CD4-positive, alpha-beta memory T cell (primary cell): ENCODE measurements around the gene STK11IP. TPM values are rescaled to one million over a fixed set of nuclear protein-coding genes. Genes with fewer than 3 reads are reported as not detected.
A peak's percentile ranks its signal among the peaks of the same experiment; 100 is the strongest.

Experiments used
- CTCF ChIA-PET: fragments of 350-600 bp; sonication (Branson Sonifier 250); formaldehyde crosslinking; loops from one replicate; lab custom pipeline; 2021; ENCODE audit warnings: inconsistent platforms; ENCODE audit not compliant: partially characterized antibody; lab: Charles Lee
- POLR2A ChIA-PET: fragments of 350-600 bp; sonication (Branson Sonifier 250); formaldehyde crosslinking; loops from one replicate; lab custom pipeline; 2021; ENCODE audit not compliant: partially characterized antibody; lab: Charles Lee
- DNase-seq, 5 donors: peaks; one replicate each; pipeline versions ENCODE4 v3.0.0 to v3.0.0-alpha.2; 2020 to 2022; ENCODE audit warnings: mixed read lengths in 1 of 5
- H3K27ac ChIP-seq: one replicate; pipeline ENCODE4 v1.7.0; 2013; ENCODE audit warnings: low read depth, low read length
- H3K27me3 ChIP-seq: 2 replicates; pipeline ENCODE4 v1.7.0; 2013; ENCODE audit warnings: mild to moderate bottlenecking, low read length, moderate library complexity; ENCODE audit not compliant: insufficient read depth
- H3K36me3 ChIP-seq: 2 replicates; pipeline ENCODE4 v1.7.0; 2013; ENCODE audit warnings: mild to moderate bottlenecking, low read length, moderate library complexity; ENCODE audit not compliant: insufficient read depth
- H3K4me1 ChIP-seq: 2 replicates; pipeline ENCODE4 v1.7.0; 2013; ENCODE audit warnings: mild to moderate bottlenecking, low read length, moderate library complexity; ENCODE audit not compliant: insufficient read depth
- H3K4me3 ChIP-seq, 2 donors: one replicate each; pipeline ENCODE4 v1.7.0; 2013; ENCODE audit warnings: low read length in 2 of 2, mild to moderate bottlenecking in 1 of 2
- H3K9me3 ChIP-seq, 2 donors: one replicate each; pipeline ENCODE4 v1.7.0; 2013; ENCODE audit warnings: low read length in 2 of 2, control low read depth in 1 of 2; ENCODE audit not compliant: control insufficient read depth in 1 of 2
- H3K27ac Mint-ChIP-seq, 7 donors: one replicate each; pipeline ENCODE4 v1.8.0; 2020 to 2021; ENCODE audit warnings: mixed read lengths in 7 of 7, mild to moderate bottlenecking in 6 of 7, inconsistent platforms in 3 of 7, moderate library complexity in 3 of 7
- H3K27me3 Mint-ChIP-seq, 2 donors: one replicate each; pipeline ENCODE4 v1.8.0; 2020 to 2021; ENCODE audit warnings: mixed read lengths in 2 of 2
- H3K36me3 Mint-ChIP-seq, 2 donors: one replicate each; pipeline ENCODE4 v1.8.0; 2020 to 2021; ENCODE audit warnings: mixed read lengths in 2 of 2, inconsistent platforms in 1 of 2, mild to moderate bottlenecking in 1 of 2
- H3K4me1 Mint-ChIP-seq, 4 donors: one replicate each; pipeline ENCODE4 v1.8.0; 2020 to 2021; ENCODE audit warnings: mixed read lengths in 4 of 4, mild to moderate bottlenecking in 1 of 4
- H3K4me3 Mint-ChIP-seq, 8 donors: one replicate each; pipeline ENCODE4 v1.8.0; 2020 to 2021; ENCODE audit warnings: mixed read lengths in 8 of 8, mild to moderate bottlenecking in 7 of 8, moderate library complexity in 6 of 8, inconsistent platforms in 3 of 8
- H3K9me3 Mint-ChIP-seq, 8 donors: one replicate each; pipeline ENCODE4 v1.8.0; 2020 to 2021; ENCODE audit warnings: mixed read lengths in 8 of 8, mild to moderate bottlenecking in 5 of 8, inconsistent platforms in 3 of 8, moderate library complexity in 1 of 8
- intact Hi-C: fragments of 100-400 bp; cut with micrococcal nuclease; formaldehyde crosslinking; loops from one replicate; pipeline ENCODE4 v1.15.1; 2023
- polyA plus RNA-seq, 2 donors: library from polyadenylated mRNA; unstranded; fragments of 300-500 nt; fragmentation: Illumina TruSeq; gene quantifications; one replicate each; pipeline ENCODE4 v1.2.3, GENCODE V29; 2021
- total RNA-seq, 2 experiments: library from RNA; stranded (reverse); gene quantifications; one replicate each; pipeline ENCODE4 v1.2.3, GENCODE V29; 2021

The STK11IP gene
- total and polyA plus RNA-seq, 4 experiments from 2014 or later = 8.3 to 50.2 (median 29.3) TPM

DNA sequence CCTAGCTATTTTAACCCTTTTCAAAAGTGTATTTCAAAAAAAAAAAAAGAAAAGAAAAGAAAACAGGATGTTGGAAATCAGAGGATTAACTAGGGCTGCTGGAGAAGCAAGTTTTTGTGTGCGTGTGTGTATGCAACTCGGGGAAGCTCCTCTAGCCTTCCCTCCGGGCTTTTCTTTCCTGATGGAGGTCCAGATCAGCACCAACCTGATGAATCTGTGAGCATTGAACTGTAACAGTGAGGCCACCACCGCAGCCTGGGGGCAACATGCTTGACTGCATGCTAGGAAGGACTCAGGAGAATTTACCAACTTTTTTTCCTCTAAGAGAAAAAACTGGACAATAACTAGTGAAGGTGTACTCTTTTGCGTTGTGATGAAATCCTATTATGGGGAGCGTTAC is 28.6 kb upstream of the STK11IP start:
- Histone ChIP-seq H3K27me3 (peaks cover 15% of the 10 kb centered on the region), H3K36me3 (no peaks in the 10 kb centered on the region), H3K4me1 (peaks cover 3% of the 10 kb centered on the region), H3K27ac (no peak overlapping the region), H3K9me3 (no peaks in the 10 kb centered on the region), H3K4me3 (no peak overlapping the region)
- intact Hi-C loops = no loop called here
- CTCF ChIA-PET = interaction anchor here (0.8 kb wide), 1 partner anchor 9 kb away, joined by 4 read pairs; no protein-coding TSS in a partner anchor
- Mint-ChIP-seq H3K27ac (no peak overlapping the region), H3K4me3 (peak overlapping the region in 3 of 8 donors; percentile 5 to 35 (median 26)), H3K27me3 (peaks cover 24 to 40% of the 10 kb centered on the region in 2 donors), H3K9me3 (no peaks in the 10 kb centered on the region), H3K4me1 (peaks cover 0 to 3% (median under 1%) of the 10 kb centered on the region in 4 donors), H3K36me3 (no peaks in the 10 kb centered on the region)
- POLR2A ChIA-PET = interaction anchor here (0.7 kb wide), 1 partner anchor 113 kb away, joined by 3 read pairs; no protein-coding TSS in a partner anchor
- DNase-seq = no peak

DNA sequence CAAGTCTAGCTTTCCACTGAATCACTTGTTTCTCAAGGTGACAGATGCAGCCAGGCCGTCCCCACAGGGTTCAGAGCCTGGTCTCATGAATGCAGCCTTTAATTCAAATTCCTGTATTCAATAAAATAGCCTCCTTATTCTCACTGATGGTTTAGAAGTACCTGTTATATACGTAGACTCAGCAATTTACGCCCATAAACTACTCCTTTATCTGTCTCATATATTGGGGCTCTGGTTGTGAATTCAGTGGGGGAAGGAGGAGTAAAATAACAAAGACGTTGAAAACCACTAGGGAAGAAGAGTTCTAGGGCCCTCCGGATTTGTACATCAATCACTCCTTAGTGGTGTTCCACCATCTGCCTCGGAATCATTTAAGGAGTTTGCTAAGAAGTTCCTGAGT is 28.0 kb upstream of the STK11IP start:
- ChIA-PET POLR2A (no interaction called here), CTCF (no interaction called here)
- Histone ChIP-seq H3K4me3 (no peak overlapping the region), H3K27ac (no peak overlapping the region), H3K9me3 (no peaks in the 10 kb centered on the region), H3K4me1 (peaks cover 3% of the 10 kb centered on the region), H3K27me3 (peaks cover 15% of the 10 kb centered on the region), H3K36me3 (no peaks in the 10 kb centered on the region)
- Mint-ChIP-seq H3K36me3 (no peaks in the 10 kb centered on the region), H3K4me1 (peaks cover 0 to 3% (median 0%) of the 10 kb centered on the region in 4 donors), H3K4me3 (peak overlapping the region in 5 of 8 donors; percentile 32 to 54 (median 44)), H3K9me3 (no peaks in the 10 kb centered on the region), H3K27me3 (peaks cover 22 to 36% of the 10 kb centered on the region in 2 donors), H3K27ac (no peak overlapping the region)
- intact Hi-C loops = no loop called here
- DNase-seq = no peak

GRCh38 chr2:219570194-219570923 is 27.3 kb upstream of the STK11IP start:
- no peaks in the 10 kb centered on the region for H3K9me3 Mint-ChIP-seq
- no peaks in the 10 kb centered on the region for H3K9me3 ChIP-seq
- H3K27ac ChIP-seq = no peak overlapping the region
- peaks cover 0 to 3% (median 0%) of the 10 kb centered on the region in 4 donors for H3K4me1 Mint-ChIP-seq
- H3K4me3 ChIP-seq = peak overlapping the region in 1 of 2 donors; percentile 9
- POLR2A ChIA-PET = interaction anchor here (0.7 to 1.1 kb wide), 3 partner anchors 19 to 27 kb away, joined by 3 to 4 read pairs (median 3); partner anchors contain the start of genes CHPF and STK11IP
- intact Hi-C loops = no loop called here
- H3K27ac Mint-ChIP-seq = no peak overlapping the region
- peaks cover 24 to 42% of the 10 kb centered on the region in 2 donors for H3K27me3 Mint-ChIP-seq
- no peaks in the 10 kb centered on the region for H3K36me3 Mint-ChIP-seq
- no peaks in the 10 kb centered on the region for H3K36me3 ChIP-seq
- H3K4me1 ChIP-seq = peaks cover 3% of the 10 kb centered on the region
- H3K4me3 Mint-ChIP-seq = peak overlapping the region in 5 of 8 donors; percentile 27 to 63 (median 44)
- CTCF ChIA-PET = interaction anchor here (1.5 to 3.9 kb wide), 2 partner anchors 8 to 10 kb away, joined by 5 to 19 read pairs; no protein-coding TSS in a partner anchor
- peaks cover 15% of the 10 kb centered on the region for H3K27me3 ChIP-seq
- no peak for DNase-seq

- Histone ChIP-seq H3K4me3 (peak overlapping the region in 1 of 2 donors; percentile 9), H3K4me1 (peaks cover 3% of the 10 kb centered on the region), H3K9me3 (no peaks in the 10 kb centered on the region), H3K27ac (no peak overlapping the region), H3K27me3 (peaks cover 15% of the 10 kb centered on the region), H3K36me3 (no peaks in the 10 kb centered on the region)
- Mint-ChIP-seq H3K4me3 (no peak overlapping the region), H3K36me3 (no peaks in the 10 kb centered on the region), H3K4me1 (peaks cover 0 to 3% (median 0%) of the 10 kb centered on the region in 4 donors), H3K27me3 (peaks cover 27 to 46% of the 10 kb centered on the region in 2 donors), H3K27ac (no peak overlapping the region), H3K9me3 (no peaks in the 10 kb centered on the region)
- intact Hi-C loops = no loop called here
- no peak for DNase-seq
- CTCF ChIA-PET = interaction anchor here (1.5 to 3.9 kb wide), 2 partner anchors 8 to 10 kb away, joined by 5 to 19 read pairs; no protein-coding TSS in a partner anchor
- POLR2A ChIA-PET = interaction anchor here (0.7 to 1.1 kb wide), 3 partner anchors 20 to 28 kb away, joined by 3 to 4 read pairs (median 3); partner anchors contain the start of genes CHPF and STK11IP
Observed at GRCh38 chr2:219570924-219571310, 26.7 kb upstream of the STK11IP start.

DNA sequence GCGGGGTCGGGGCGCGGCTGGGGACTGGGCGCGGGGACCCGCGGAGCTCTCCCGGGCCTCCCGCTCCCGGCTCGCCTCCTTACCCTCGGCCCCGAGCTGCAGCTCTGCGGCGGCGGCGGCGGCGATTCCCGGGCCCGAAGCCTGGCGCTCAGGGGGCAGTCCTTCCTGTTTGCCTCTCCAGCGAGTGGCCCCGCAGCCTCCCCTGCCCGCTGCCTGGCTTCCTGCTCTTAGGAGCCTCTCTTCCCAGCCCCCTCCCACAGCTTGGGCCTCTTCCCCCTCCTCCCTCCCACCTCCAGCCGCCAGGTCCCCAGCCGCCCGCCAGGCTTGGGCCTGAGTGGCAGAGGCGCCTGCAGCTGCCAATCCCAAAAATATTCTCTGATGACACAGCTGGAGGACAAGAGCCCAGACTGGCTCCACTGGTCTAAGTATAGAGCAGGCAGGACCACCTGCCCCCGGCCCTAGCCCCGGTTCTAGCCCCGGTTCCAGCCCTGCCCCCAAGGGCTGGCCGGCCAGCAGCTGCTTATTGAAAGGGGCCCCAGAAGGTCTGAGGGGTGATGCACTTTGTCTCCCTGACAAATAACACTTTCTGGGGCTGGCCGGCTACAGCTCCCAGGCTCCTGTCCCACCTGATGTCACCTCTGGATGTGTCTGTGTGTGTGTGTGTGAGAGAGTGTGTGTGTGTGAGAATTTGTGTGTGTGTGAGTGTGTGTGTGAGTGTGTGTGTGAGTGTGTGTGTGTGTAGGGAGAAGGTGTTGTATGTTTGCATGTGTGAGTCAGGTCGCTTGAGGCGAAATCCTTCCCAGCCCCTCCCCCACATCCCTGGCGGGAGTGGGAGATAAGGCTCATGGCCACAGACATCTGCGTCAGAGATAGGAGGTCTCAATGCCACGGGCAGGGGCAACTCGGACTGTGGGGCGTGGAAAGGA is 26.1 kb upstream of the STK11IP start, which contains the start of gene OBSL1:
Gene OBSL1 (minus strand): TSS at position 229 of the 926 bp plus-strand sequence. CDS start 307 bp downstream, outside the sequence.
- H3K9me3 Mint-ChIP-seq = no peaks in the 10 kb centered on the region
- H3K27me3 Mint-ChIP-seq = peaks cover 27 to 45% of the 10 kb centered on the region in 2 donors
- H3K4me3 ChIP-seq = peak within 1 kb of the TSS in 1 of 2 donors; percentile 9
- POLR2A ChIA-PET = interaction anchor here (0.7 to 1.1 kb wide), 3 partner anchors 20 to 28 kb away, joined by 3 to 4 read pairs (median 3); partner anchors contain the start of genes CHPF and STK11IP
- H3K4me3 Mint-ChIP-seq = peak within 1 kb of the TSS in 6 of 8 donors; percentile 1 to 68 (median 24)
- H3K27ac Mint-ChIP-seq = no peak within 1 kb of the TSS
- CTCF ChIA-PET = interaction anchor here (1.5 to 3.9 kb wide), 2 partner anchors 9 to 11 kb away, joined by 5 to 19 read pairs; no protein-coding TSS in a partner anchor
- no peak within 1 kb of the TSS for H3K27ac ChIP-seq
- H3K4me1 ChIP-seq = peaks cover 3% of the 10 kb centered on the region
- intact Hi-C loops = no loop called here
- peaks cover 0 to 3% (median 0%) of the 10 kb centered on the region in 4 donors for H3K4me1 Mint-ChIP-seq
- H3K36me3 Mint-ChIP-seq = no peaks in the 10 kb centered on the region
- no peaks in the 10 kb centered on the region for H3K36me3 ChIP-seq
- no peaks in the 10 kb centered on the region for H3K9me3 ChIP-seq
- peaks cover 15% of the 10 kb centered on the region for H3K27me3 ChIP-seq
- DNase-seq = no peak

DNA sequence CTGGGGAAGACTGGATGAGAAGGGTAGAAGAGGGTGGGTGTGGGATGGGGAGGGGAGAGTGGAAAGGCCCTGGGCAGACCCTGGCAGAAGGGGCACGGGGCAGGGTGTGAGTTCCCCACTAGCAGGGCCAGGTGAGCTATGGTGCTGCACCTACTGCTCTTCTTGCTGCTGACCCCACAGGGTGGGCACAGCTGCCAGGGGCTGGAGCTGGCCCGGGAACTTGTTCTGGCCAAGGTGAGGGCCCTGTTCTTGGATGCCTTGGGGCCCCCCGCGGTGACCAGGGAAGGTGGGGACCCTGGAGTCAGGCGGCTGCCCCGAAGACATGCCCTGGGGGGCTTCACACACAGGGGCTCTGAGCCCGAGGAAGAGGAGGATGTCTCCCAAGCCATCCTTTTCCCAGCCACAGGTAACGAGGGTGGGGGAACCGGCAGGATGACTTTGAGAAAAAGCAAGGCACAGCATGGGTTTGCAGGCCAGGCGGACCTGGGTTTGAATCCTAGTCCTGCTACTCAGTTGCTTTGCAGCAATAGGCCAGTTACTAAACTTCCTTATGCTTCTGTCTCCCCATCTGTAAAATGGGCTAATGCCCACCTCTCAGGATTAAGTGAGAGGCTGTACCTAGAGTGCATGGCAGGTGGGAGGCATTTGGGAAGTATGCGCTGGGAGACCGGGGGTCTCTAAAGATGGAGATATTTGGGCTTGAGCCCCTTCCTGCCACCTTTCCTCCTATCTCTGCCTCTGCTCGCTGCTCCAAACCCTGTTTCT is 25.2 kb upstream of the STK11IP start, which contains the start of gene INHA:
Gene INHA (plus strand): TSS at position 74 of the 765 bp plus-strand sequence. CDS start 65 bp downstream, at position 139.
- peak within 1 kb of the TSS in 6 of 8 donors; percentile 4 to 68 (median 24) for H3K4me3 Mint-ChIP-seq
- peaks cover 29 to 45% of the 10 kb centered on the region in 2 donors for H3K27me3 Mint-ChIP-seq
- H3K9me3 ChIP-seq = no peaks in the 10 kb centered on the region
- H3K36me3 Mint-ChIP-seq = no peaks in the 10 kb centered on the region
- H3K4me1 Mint-ChIP-seq = peaks cover 0 to 3% (median 0%) of the 10 kb centered on the region in 4 donors
- H3K27me3 ChIP-seq = peaks cover 15% of the 10 kb centered on the region
- intact Hi-C loops = no loop called here
- H3K27ac Mint-ChIP-seq = no peak within 1 kb of the TSS
- H3K36me3 ChIP-seq = no peaks in the 10 kb centered on the region
- ChIA-PET CTCF (interaction anchor here (3.9 kb wide), 1 partner anchor 12 kb away, joined by 19 read pairs; no protein-coding TSS in a partner anchor), POLR2A (no interaction called here)
- H3K4me3 ChIP-seq = no peak within 1 kb of the TSS
- DNase-seq = no peak
- H3K9me3 Mint-ChIP-seq = no peaks in the 10 kb centered on the region
- no peak within 1 kb of the TSS for H3K27ac ChIP-seq
- peaks cover 3% of the 10 kb centered on the region for H3K4me1 ChIP-seq
